OCI-LY7 (cell line): Measurements from ENCODE around the gene TAF3.

Source experiments
- EZH2phosphoT487 ChIP-seq: fragments of 200-600 bp; sonication (generic); IDR thresholded peaks from 2 replicates; pipeline ENCODE4 v1.6.1; 2018; ENCODE audit warnings: low read depth, borderline replicate concordance, mild to moderate bottlenecking, mixed run types, antibody characterized with exemption, low read length, moderate library complexity, mixed read lengths
- TF ChIP-seq, protein P1 (sequence below): fragments of 200-600 bp; sonication (generic); conservative IDR thresholded peaks from 2 replicates; pipeline ENCODE4 v1.5.1; 2014; ENCODE audit warnings: mild to moderate bottlenecking, antibody characterized with exemption, low read length, moderate library complexity, mixed read lengths

- TF ChIP-seq, protein P1, sequence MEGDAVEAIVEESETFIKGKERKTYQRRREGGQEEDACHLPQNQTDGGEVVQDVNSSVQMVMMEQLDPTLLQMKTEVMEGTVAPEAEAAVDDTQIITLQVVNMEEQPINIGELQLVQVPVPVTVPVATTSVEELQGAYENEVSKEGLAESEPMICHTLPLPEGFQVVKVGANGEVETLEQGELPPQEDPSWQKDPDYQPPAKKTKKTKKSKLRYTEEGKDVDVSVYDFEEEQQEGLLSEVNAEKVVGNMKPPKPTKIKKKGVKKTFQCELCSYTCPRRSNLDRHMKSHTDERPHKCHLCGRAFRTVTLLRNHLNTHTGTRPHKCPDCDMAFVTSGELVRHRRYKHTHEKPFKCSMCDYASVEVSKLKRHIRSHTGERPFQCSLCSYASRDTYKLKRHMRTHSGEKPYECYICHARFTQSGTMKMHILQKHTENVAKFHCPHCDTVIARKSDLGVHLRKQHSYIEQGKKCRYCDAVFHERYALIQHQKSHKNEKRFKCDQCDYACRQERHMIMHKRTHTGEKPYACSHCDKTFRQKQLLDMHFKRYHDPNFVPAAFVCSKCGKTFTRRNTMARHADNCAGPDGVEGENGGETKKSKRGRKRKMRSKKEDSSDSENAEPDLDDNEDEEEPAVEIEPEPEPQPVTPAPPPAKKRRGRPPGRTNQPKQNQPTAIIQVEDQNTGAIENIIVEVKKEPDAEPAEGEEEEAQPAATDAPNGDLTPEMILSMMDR = no peak
- no peak for TF ChIP-seq EZH2phosphoT487
These were observed 241.9 kb downstream of the TAF3 start for GRCh38 chr10:8060010-8060703.
